ENCODE data around the gene APEH. TPM values are rescaled to one million over a fixed set of nuclear protein-coding genes. Genes with fewer than 3 reads are reported as not detected.
"Not testable (repeated sequence)": the region's sequence is repeated elsewhere in the genome, so short reads cannot be mapped to it uniquely, and the experiment has no call there.

Gene APEH
- total and polyA plus RNA-seq, 3 donors from 2014 or later: 72.3 to 94.5 (median 76.7) TPM

GRCh38 chr3:49688338-49689045 lies 14.3 kb downstream of the APEH start:
- intact Hi-C loops (cut with DNase I; ENCODE audit: low total_unique reads); H3K36me3 ChIP-seq (ENCODE audit: low read depth, missing control alignments); H3K9me3 ChIP-seq; DNase-seq; H3K27me3 ChIP-seq: not testable (repeated sequence)
- H3K4me3 ChIP-seq: peak overlapping the region; percentile 89 to 98
- 0 to 74% methylated on average over 1 to 7 of the region's 7 CpGs for WGBS, 2 donors
- H3K27ac ChIP-seq: peak overlapping the region; percentile 77 to 82
- peaks cover 11% of the 10 kb centered on the region for H3K4me1 ChIP-seq

- peaks cover 11% of the 10 kb centered on the region for H3K4me1 ChIP-seq
- no peaks in the 10 kb centered on the region for H3K9me3 ChIP-seq
- H3K4me3 ChIP-seq: peak within 1 kb of the TSS; percentile 89 to 98
- peak within 1 kb of the TSS; percentile 77 to 82 for H3K27ac ChIP-seq
- H3K36me3 ChIP-seq (ENCODE audit: low read depth, missing control alignments): no peaks in the 10 kb centered on the region
- intact Hi-C loops (cut with DNase I; ENCODE audit: low total_unique reads): no loop called here
- 1 to 3% methylated on average over 31 to 38 of the region's 66 CpGs for WGBS, 2 donors
- H3K27me3 ChIP-seq: no peaks in the 10 kb centered on the region
- peak in 2 of 3 experiments; percentile 18 to 43 for TF ChIP-seq CTCF (IDR thresholded peaks at IDR 0.05)
- TF ChIP-seq POLR2A (IDR thresholded peaks at IDR 0.05): no peak
- DNase-seq: peak; percentile 87
Observed at GRCh38 chr3:49689046-49689907, 15.1 kb downstream of the APEH start, which contains the start of the genes MST1 and RNF123. Gene MST1, minus strand, starts transcription at chr3:49689474. Its CDS starts 783 bp downstream, at chr3:49688691. Gene RNF123, plus strand, starts transcription at chr3:49689557. Its CDS starts 1,609 bp downstream, at chr3:49691166.

GRCh38 chr3:49689908-49690624 lies 15.9 kb downstream of the APEH start:
- 3 to 6% methylated on average over 16 of the region's 16 CpGs for whole genome bisulfite sequencing, 2 donors
- intact Hi-C loops (cut with DNase I; ENCODE audit: low total_unique reads): not testable (repeated sequence)

GRCh38 chr3:49690856-49691255 lies 16.7 kb downstream of the APEH start:
- H3K27ac ChIP-seq; H3K9me3 ChIP-seq; H3K4me3 ChIP-seq; H3K36me3 ChIP-seq (ENCODE audit: low read depth, missing control alignments); H3K27me3 ChIP-seq; DNase-seq; intact Hi-C loops (cut with DNase I; ENCODE audit: low total_unique reads): not testable (repeated sequence)
- 79 to 95% methylated on average over 3 of the region's 3 CpGs for WGBS, 2 donors
- peaks cover 11% of the 10 kb centered on the region for H3K4me1 ChIP-seq

More at GRCh38 chr3:49689908-49690624, 15.9 kb downstream of the APEH start:
- H3K36me3 ChIP-seq (ENCODE audit: low read depth, missing control alignments); H3K9me3 ChIP-seq; H3K27me3 ChIP-seq; DNase-seq: not testable (repeated sequence)
- H3K27ac ChIP-seq: peak overlapping the region; percentile 64 to 77
- H3K4me1 ChIP-seq: peaks cover 11% of the 10 kb centered on the region
- H3K4me3 ChIP-seq: peak overlapping the region; percentile 89 to 98

GRCh38 chr3:49691481-49691880 lies 17.3 kb downstream of the APEH start:
- H3K27me3 ChIP-seq; H3K27ac ChIP-seq; H3K4me3 ChIP-seq; H3K9me3 ChIP-seq; DNase-seq; H3K36me3 ChIP-seq (ENCODE audit: low read depth, missing control alignments); intact Hi-C loops (cut with DNase I; ENCODE audit: low total_unique reads): not testable (repeated sequence)
- 63 to 79% methylated on average over 3 of the region's 3 CpGs for WGBS, 2 donors
- peaks cover 11% of the 10 kb centered on the region for H3K4me1 ChIP-seq

GRCh38 chr3:49694409-49695070 lies 20.4 kb downstream of the APEH start:
- H3K27ac ChIP-seq; H3K4me1 ChIP-seq; DNase-seq; H3K9me3 ChIP-seq; H3K27me3 ChIP-seq; H3K4me3 ChIP-seq; intact Hi-C loops (cut with DNase I; ENCODE audit: low total_unique reads); H3K36me3 ChIP-seq (ENCODE audit: low read depth, missing control alignments): not testable (repeated sequence)
- 61 to 72% methylated on average over 5 to 6 of the region's 6 CpGs for WGBS, 2 donors

- not testable (repeated sequence) for H3K27ac ChIP-seq
Observed at GRCh38 chr3:49695350-49696015, 21.3 kb downstream of the APEH start.

More at GRCh38 chr3:49695350-49696015, 21.3 kb downstream of the APEH start:
- H3K36me3 ChIP-seq (ENCODE audit: low read depth, missing control alignments); DNase-seq; intact Hi-C loops (cut with DNase I; ENCODE audit: low total_unique reads); H3K9me3 ChIP-seq; H3K4me1 ChIP-seq; H3K27me3 ChIP-seq; H3K4me3 ChIP-seq: not testable (repeated sequence)
- 83% methylated on average over 2 to 4 of the region's 4 CpGs for WGBS, 2 donors

All from testis (tissue), 3 donors.